Suprapubic skin (tissue), 4 donors: Measurements from ENCODE around the gene TNFAIP2. TPM values are rescaled to one million over a fixed set of nuclear protein-coding genes. Genes with fewer than 3 reads are reported as not detected.

Experiments used
- DNase-seq, 2 donors: peaks; one replicate each; pipeline ENCODE4 v3.0.0-alpha.2; 2019; ENCODE audit warnings: low spot score in 2 of 2
- H3K27ac ChIP-seq: fragments of 200-600 bp; sonication (generic); one replicate; pipeline ENCODE4 v1.5.1; 2019
- H3K27me3 ChIP-seq: fragments of 200-600 bp; sonication (generic); one replicate; pipeline ENCODE4 v1.5.1; 2019
- H3K36me3 ChIP-seq: fragments of 200-600 bp; sonication (generic); one replicate; pipeline ENCODE4 v1.5.1; 2019
- H3K4me1 ChIP-seq: fragments of 200-600 bp; sonication (generic); one replicate; pipeline ENCODE4 v1.5.1; 2019
- H3K4me3 ChIP-seq: fragments of 200-600 bp; sonication (generic); one replicate; pipeline ENCODE4 v1.5.1; 2019; ENCODE audit warnings: mild to moderate bottlenecking
- H3K9me3 ChIP-seq: fragments of 200-600 bp; sonication (generic); one replicate; pipeline ENCODE4 v1.5.1; 2019
- CTCF ChIP-seq, 2 donors: fragments of 200-600 bp in 1 of 2; fragments of 450-650 bp in 1 of 2; sonication (generic) in 1 of 2; IDR thresholded peaks; one replicate each; pipeline ENCODE4 v1.5.1; 2016 to 2019; ENCODE audit warnings: antibody characterized with exemption in 2 of 2, mild to moderate bottlenecking in 1 of 2, moderate library complexity in 1 of 2
- EP300 ChIP-seq: sonication (generic); formaldehyde crosslinking; IDR thresholded peaks from one replicate; pipeline ENCODE4 v1.6.1; 2017; ENCODE audit warnings: antibody characterized with exemption
- POLR2A ChIP-seq, 2 donors: fragments of 450-650 bp; IDR thresholded peaks; one replicate each; pipeline ENCODE4 v1.6.1; 2017; ENCODE audit warnings: antibody characterized with exemption in 2 of 2, mild to moderate bottlenecking in 2 of 2, moderate library complexity in 2 of 2
- POLR2AphosphoS5 ChIP-seq, 3 donors: sonication (generic); formaldehyde crosslinking; IDR thresholded peaks; one replicate each; pipeline ENCODE4 v1.6.1; 2017; ENCODE audit warnings: antibody characterized with exemption in 3 of 3
- WGBS: methylation state at CpG from one replicate; pipeline ENCODE4 v1.1.5; 2018; 5-methylcytosine and 5-hydroxymethylcytosine counted together
- total RNA-seq, 4 donors: library from RNA; depleted of rRNA; stranded (reverse); fragments of >200 nt; gene quantifications; one replicate each; pipeline ENCODE4 v1.1.0, GENCODE V29; 2016

TNFAIP2 gene
- total RNA-seq, 4 donors from 2014 or later: 11.9 to 23.3 (median 16.4) TPM

GRCh38 chr14:103091041-103091882, 32.0 kb upstream of the TNFAIP2 start:
- H3K36me3 ChIP-seq: no peaks in the 10 kb centered on the region
- peaks cover 23% of the 10 kb centered on the region for H3K4me1 ChIP-seq
- no peaks in the 10 kb centered on the region for H3K9me3 ChIP-seq
- WGBS: 15% methylated on average over 15 of the region's 69 CpGs
- peaks cover 8% of the 10 kb centered on the region for H3K27me3 ChIP-seq
- peak overlapping the region; percentile 51 for H3K4me3 ChIP-seq
- H3K27ac ChIP-seq: no peak overlapping the region
- peak in 1 of 2 donors; percentile 47 for TF ChIP-seq CTCF (IDR thresholded peaks at IDR 0.05)
- TF ChIP-seq EP300: no peak
- DNase-seq: no peak

- H3K27ac ChIP-seq: no peak overlapping the region
- peaks cover 23% of the 10 kb centered on the region for H3K4me1 ChIP-seq
- H3K4me3 ChIP-seq: peak overlapping the region; percentile 51
- no peaks in the 10 kb centered on the region for H3K9me3 ChIP-seq
- no peak for DNase-seq
- peaks cover 7% of the 10 kb centered on the region for H3K27me3 ChIP-seq
- 75% methylated on average over 5 of the region's 9 CpGs for WGBS
- H3K36me3 ChIP-seq: no peaks in the 10 kb centered on the region
- no peak for TF ChIP-seq CTCF (IDR thresholded peaks at IDR 0.05)
- TF ChIP-seq POLR2A (IDR thresholded peaks at IDR 0.05): no peak
- TF ChIP-seq POLR2AphosphoS5 (IDR thresholded peaks at IDR 0.05): no peak
- no peak for TF ChIP-seq EP300
Measured at GRCh38 chr14:103091883-103092222, 31.4 kb upstream of the TNFAIP2 start.

GRCh38 chr14:103093856-103094405, 29.3 kb upstream of the TNFAIP2 start:
- peak overlapping the region; percentile 46 for H3K27ac ChIP-seq
- no peaks in the 10 kb centered on the region for H3K36me3 ChIP-seq
- WGBS: 72% methylated on average over 11 of the region's 13 CpGs
- H3K9me3 ChIP-seq: no peaks in the 10 kb centered on the region
- no peak for DNase-seq
- peaks cover 7% of the 10 kb centered on the region for H3K27me3 ChIP-seq
- H3K4me1 ChIP-seq: peaks cover 25% of the 10 kb centered on the region
- no peak overlapping the region for H3K4me3 ChIP-seq
- no peak for TF ChIP-seq POLR2AphosphoS5 (IDR thresholded peaks at IDR 0.05)
- TF ChIP-seq CTCF (IDR thresholded peaks at IDR 0.05): no peak
- no peak for TF ChIP-seq EP300
- no peak for TF ChIP-seq POLR2A (IDR thresholded peaks at IDR 0.05)

- Histone ChIP-seq H3K9me3 (no peaks in the 10 kb centered on the region), H3K27ac (peak within 1 kb of the TSS; percentile 46), H3K27me3 (peaks cover 8% of the 10 kb centered on the region), H3K4me1 (peaks cover 29% of the 10 kb centered on the region), H3K4me3 (no peak within 1 kb of the TSS), H3K36me3 (no peaks in the 10 kb centered on the region)
- TF ChIP-seq CTCF (IDR thresholded peaks at IDR 0.05) (no peak), EP300 (no peak), POLR2AphosphoS5 (IDR thresholded peaks at IDR 0.05) (no peak), POLR2A (IDR thresholded peaks at IDR 0.05) (no peak)
- 64% methylated on average over 17 of the region's 23 CpGs for WGBS
- DNase-seq: no peak
Measured at GRCh38 chr14:103094406-103095209, 28.7 kb upstream of the TNFAIP2 start, which contains the start of gene EXOC3L4. Gene EXOC3L4 (plus strand): TSS chr14:103094725. CDS start chr14:103100220, 5,495 bp downstream.
